Vagina (tissue), 2 donors: ENCODE measurements around the gene RPL10.

Source experiments
- POLR2A ChIP-seq, 2 donors: fragments of 450-650 bp; IDR thresholded peaks; one replicate each; pipeline ENCODE4 v1.6.1; 2017; ENCODE audit warnings: antibody characterized with exemption in 2 of 2, mild to moderate bottlenecking in 2 of 2, moderate library complexity in 2 of 2
- POLR2AphosphoS5 ChIP-seq, 2 donors: sonication (generic); formaldehyde crosslinking; IDR thresholded peaks; one replicate each; pipeline ENCODE4 v1.9.0; 2017; ENCODE audit warnings: antibody characterized with exemption in 2 of 2, mild to moderate bottlenecking in 2 of 2, low read depth in 1 of 2; ENCODE audit not compliant: insufficient read depth in 1 of 2
- TF ChIP-seq, protein P1 (sequence below), 3 experiments: fragments of 450-650 bp in 2 of 3; fragments of 200-600 bp in 1 of 3; sonication (generic) in 1 of 3; IDR thresholded peaks; one replicate each; pipeline ENCODE4 v1.5.1; 2017 to 2019; ENCODE audit warnings: antibody characterized with exemption in 3 of 3, mild to moderate bottlenecking in 2 of 3, moderate library complexity in 2 of 3

DNA sequence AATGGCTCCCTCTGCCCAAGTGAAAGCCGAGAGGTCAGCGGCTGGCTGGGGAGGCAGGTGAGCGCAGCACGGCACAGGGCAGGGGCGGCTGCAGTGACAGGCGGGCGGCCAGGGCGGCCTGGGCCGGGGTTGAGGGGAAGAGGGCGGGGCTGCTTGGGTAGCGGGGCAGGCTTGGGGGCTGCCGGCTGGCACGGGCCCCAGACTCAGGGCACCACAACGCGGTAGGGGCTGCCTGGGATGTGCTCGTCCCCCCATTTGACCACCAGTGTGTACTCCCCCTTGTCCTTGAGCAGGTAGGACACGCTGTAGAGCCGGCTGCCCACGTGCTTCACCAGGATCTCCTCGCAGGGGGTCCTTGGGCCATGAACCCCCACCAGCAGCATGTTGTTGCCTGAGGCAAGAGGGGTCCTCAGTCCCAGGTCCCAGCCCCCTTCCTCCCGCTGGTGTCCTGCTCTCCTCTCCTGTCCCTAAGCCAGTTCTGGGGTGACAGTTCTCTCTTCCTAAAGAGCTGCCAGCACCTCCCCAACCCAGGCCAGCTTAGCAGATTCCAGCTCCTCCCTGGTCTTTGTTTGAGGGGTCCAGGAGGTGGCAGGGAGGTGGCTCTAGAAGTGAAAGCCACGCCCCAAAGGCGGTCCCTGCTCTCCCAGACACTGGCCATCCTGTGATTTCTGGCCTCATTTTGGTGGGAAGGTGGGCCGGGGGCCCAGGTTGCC is 49.4 kb upstream of the RPL10 start:
- TF ChIP-seq POLR2A (IDR thresholded peaks at IDR 0.05), result no peak
- TF ChIP-seq, protein P1, sequence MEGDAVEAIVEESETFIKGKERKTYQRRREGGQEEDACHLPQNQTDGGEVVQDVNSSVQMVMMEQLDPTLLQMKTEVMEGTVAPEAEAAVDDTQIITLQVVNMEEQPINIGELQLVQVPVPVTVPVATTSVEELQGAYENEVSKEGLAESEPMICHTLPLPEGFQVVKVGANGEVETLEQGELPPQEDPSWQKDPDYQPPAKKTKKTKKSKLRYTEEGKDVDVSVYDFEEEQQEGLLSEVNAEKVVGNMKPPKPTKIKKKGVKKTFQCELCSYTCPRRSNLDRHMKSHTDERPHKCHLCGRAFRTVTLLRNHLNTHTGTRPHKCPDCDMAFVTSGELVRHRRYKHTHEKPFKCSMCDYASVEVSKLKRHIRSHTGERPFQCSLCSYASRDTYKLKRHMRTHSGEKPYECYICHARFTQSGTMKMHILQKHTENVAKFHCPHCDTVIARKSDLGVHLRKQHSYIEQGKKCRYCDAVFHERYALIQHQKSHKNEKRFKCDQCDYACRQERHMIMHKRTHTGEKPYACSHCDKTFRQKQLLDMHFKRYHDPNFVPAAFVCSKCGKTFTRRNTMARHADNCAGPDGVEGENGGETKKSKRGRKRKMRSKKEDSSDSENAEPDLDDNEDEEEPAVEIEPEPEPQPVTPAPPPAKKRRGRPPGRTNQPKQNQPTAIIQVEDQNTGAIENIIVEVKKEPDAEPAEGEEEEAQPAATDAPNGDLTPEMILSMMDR (IDR thresholded peaks at IDR 0.05), result no peak
- peak in 1 of 2 donors; percentile 41 for TF ChIP-seq POLR2AphosphoS5 (IDR thresholded peaks at IDR 0.05; ENCODE audit: insufficient read depth in 1 of 2, low read depth in 1 of 2)
